ENCODE results near the gene SVOPL.

The SVOPL gene

GRCh38 chr7:138616085-138616484 lies 85.1 kb downstream of the SVOPL start:
- no peak overlapping the region for H3K4me3 ChIP-seq (ENCODE audit: low read depth, low read length)
- DNase-seq (ENCODE audit: low read depth), result no peak
- TF ChIP-seq CTCF (IDR thresholded peaks at IDR 0.05; ENCODE audit: insufficient read depth, low read depth, low read length, missing control alignments), result no peak

GRCh38 chr7:138613630-138614029 lies 87.5 kb downstream of the SVOPL start:
- no peak for TF ChIP-seq CTCF (IDR thresholded peaks at IDR 0.05; ENCODE audit: insufficient read depth, low read depth, low read length, missing control alignments)
- no peak for DNase-seq (ENCODE audit: low read depth)
- H3K4me3 ChIP-seq (ENCODE audit: low read depth, low read length), result no peak overlapping the region

GRCh38 chr7:138610671-138611170 lies 90.4 kb downstream of the SVOPL start:
- no peak for TF ChIP-seq CTCF (IDR thresholded peaks at IDR 0.05; ENCODE audit: insufficient read depth, low read depth, low read length, missing control alignments)
- no peak for DNase-seq (ENCODE audit: low read depth)
- H3K4me3 ChIP-seq (ENCODE audit: low read depth, low read length), result no peak overlapping the region

- no peak for TF ChIP-seq CTCF (IDR thresholded peaks at IDR 0.05; ENCODE audit: insufficient read depth, low read depth, low read length, missing control alignments)
- no peak overlapping the region for H3K4me3 ChIP-seq (ENCODE audit: low read depth, low read length)
- peak; percentile 49 for DNase-seq (ENCODE audit: low read depth)
Observed at GRCh38 chr7:138608275-138608674, 92.9 kb downstream of the SVOPL start.

GRCh38 chr7:138607216-138608126 lies 93.7 kb downstream of the SVOPL start:
- no peak for DNase-seq (ENCODE audit: low read depth)
- TF ChIP-seq CTCF (IDR thresholded peaks at IDR 0.05; ENCODE audit: insufficient read depth, low read depth, low read length, missing control alignments), result no peak
- H3K4me3 ChIP-seq (ENCODE audit: low read depth, low read length), result no peak overlapping the region

GRCh38 chr7:138606236-138606635 lies 94.9 kb downstream of the SVOPL start:
- no peak overlapping the region for H3K4me3 ChIP-seq (ENCODE audit: low read depth, low read length)
- no peak for TF ChIP-seq CTCF (IDR thresholded peaks at IDR 0.05; ENCODE audit: insufficient read depth, low read depth, low read length, missing control alignments)
- DNase-seq (ENCODE audit: low read depth), result no peak

Data from GM12865 (cell line).